Renal cortex interstitium (tissue), 11 donors: ENCODE data around the gene BTRC. TPM values are rescaled to one million over a fixed set of nuclear protein-coding genes. Genes with fewer than 3 reads are reported as not detected.

ENCODE experiments used
- DNase-seq, 11 donors: peaks; one replicate each; pipeline ENCODE4 v3.0.0-alpha.2; 2013; ENCODE audit warnings: low read depth in 9 of 11, low spot score in 4 of 11; ENCODE audit errors: extremely low read depth in 1 of 11
- polyA plus RNA-seq, 3 donors: library from polyadenylated mRNA; unstranded; fragments of 120-200 nt; gene quantifications; one replicate each; pipeline ENCODE4 v1.2.1, GENCODE V29; 2013; ENCODE audit not compliant: insufficient read length in 3 of 3

The BTRC gene
- polyA plus RNA-seq, 3 donors, result 23.0 to 25.8 (median 25.3) TPM

- DNase-seq, result no peak
These were observed 197.0 kb downstream of the BTRC start for GRCh38 chr10:101550965-101551364.

GRCh38 chr10:101552442-101552841 lies 198.5 kb downstream of the BTRC start:
- DNase-seq, result no peak

- no peak for DNase-seq
These were observed 203.6 kb downstream of the BTRC start for GRCh38 chr10:101557541-101557940.

- no peak for DNase-seq
These were observed 204.2 kb downstream of the BTRC start for GRCh38 chr10:101558204-101558603.

- DNase-seq, result no peak
These were observed 205.0 kb downstream of the BTRC start for GRCh38 chr10:101558671-101559595.

GRCh38 chr10:101559596-101560297 lies 205.8 kb downstream of the BTRC start:
- DNase-seq, result no peak

- no peak for DNase-seq
These were observed 206.5 kb downstream of the BTRC start for GRCh38 chr10:101560298-101561067.

- no peak for DNase-seq
These were observed 207.3 kb downstream of the BTRC start for GRCh38 chr10:101561068-101561915.

- DNase-seq, result no peak
These were observed 208.3 kb downstream of the BTRC start for GRCh38 chr10:101562231-101562630.

- DNase-seq, result no peak
These were observed 209.0 kb downstream of the BTRC start for GRCh38 chr10:101563007-101563406.

- DNase-seq, result no peak
These were observed 209.6 kb downstream of the BTRC start for GRCh38 chr10:101563497-101564040.

GRCh38 chr10:101564490-101564991 lies 210.6 kb downstream of the BTRC start:
- no peak for DNase-seq

GRCh38 chr10:101565370-101565900 lies 211.5 kb downstream of the BTRC start:
- DNase-seq, result no peak

GRCh38 chr10:101565936-101566332 lies 212.0 kb downstream of the BTRC start:
- no peak for DNase-seq

GRCh38 chr10:101566333-101567164 lies 212.6 kb downstream of the BTRC start:
- DNase-seq, result no peak

GRCh38 chr10:101567165-101568006 lies 213.4 kb downstream of the BTRC start:
- DNase-seq, result no peak
